Ovary (tissue), 3 donors: Measurements from ENCODE around the gene MIGA1.

Source experiments
- EP300 ChIP-seq: sonication (generic); formaldehyde crosslinking; IDR thresholded peaks from one replicate; pipeline ENCODE4 v1.6.1; 2017; ENCODE audit warnings: antibody characterized with exemption
- TF ChIP-seq, protein P1 (sequence below), 3 donors: fragments of 450-650 bp in 2 of 3; fragments of 200-600 bp in 1 of 3; IDR thresholded peaks; one replicate each; pipeline versions ENCODE4 v1.5.1 to v1.8.0; 2016 to 2022; ENCODE audit warnings: antibody characterized with exemption in 3 of 3, mild to moderate bottlenecking in 1 of 3
- donor health status: DM: no; HTN: no; CAD: no.

DNA sequence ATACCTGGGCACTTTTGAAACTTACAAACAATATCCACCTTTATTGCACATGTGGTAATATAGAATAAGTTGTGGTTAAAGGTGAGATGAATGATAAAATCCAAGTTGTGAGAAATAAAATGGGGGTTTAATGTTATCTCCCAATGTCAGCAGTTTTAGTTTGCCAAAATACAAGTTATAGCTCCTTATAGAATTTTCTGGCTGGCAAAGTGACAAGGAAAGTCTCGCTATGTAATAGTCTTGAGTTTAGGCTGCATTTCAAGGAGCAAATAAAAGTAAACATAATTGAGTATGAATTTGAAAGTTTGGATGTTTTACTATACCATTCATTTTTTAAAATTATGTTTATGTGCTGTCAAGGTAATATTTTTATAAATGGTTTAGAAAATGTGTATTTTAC is 94.0 kb downstream of the MIGA1 start:
- TF ChIP-seq, protein P1, sequence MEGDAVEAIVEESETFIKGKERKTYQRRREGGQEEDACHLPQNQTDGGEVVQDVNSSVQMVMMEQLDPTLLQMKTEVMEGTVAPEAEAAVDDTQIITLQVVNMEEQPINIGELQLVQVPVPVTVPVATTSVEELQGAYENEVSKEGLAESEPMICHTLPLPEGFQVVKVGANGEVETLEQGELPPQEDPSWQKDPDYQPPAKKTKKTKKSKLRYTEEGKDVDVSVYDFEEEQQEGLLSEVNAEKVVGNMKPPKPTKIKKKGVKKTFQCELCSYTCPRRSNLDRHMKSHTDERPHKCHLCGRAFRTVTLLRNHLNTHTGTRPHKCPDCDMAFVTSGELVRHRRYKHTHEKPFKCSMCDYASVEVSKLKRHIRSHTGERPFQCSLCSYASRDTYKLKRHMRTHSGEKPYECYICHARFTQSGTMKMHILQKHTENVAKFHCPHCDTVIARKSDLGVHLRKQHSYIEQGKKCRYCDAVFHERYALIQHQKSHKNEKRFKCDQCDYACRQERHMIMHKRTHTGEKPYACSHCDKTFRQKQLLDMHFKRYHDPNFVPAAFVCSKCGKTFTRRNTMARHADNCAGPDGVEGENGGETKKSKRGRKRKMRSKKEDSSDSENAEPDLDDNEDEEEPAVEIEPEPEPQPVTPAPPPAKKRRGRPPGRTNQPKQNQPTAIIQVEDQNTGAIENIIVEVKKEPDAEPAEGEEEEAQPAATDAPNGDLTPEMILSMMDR (IDR thresholded peaks at IDR 0.05), result no peak
- TF ChIP-seq EP300, result no peak
